H1 (cell line): Measurements from ENCODE around the gene TNNT3. TPM values are rescaled to one million over a fixed set of nuclear protein-coding genes. Genes with fewer than 3 reads are reported as not detected.

Experiments used
- CTCF ChIA-PET: fragments of 300-600 bp; sonication (Branson Sonifier 250); formaldehyde crosslinking; loops from one replicate; lab custom pipeline; 2021; ENCODE audit not compliant: partially characterized antibody; lab: Charles Lee
- POLR2A ChIA-PET: fragments of 300-600 bp; sonication (Branson Sonifier 250); formaldehyde crosslinking; loops from one replicate; lab custom pipeline; 2021; ENCODE audit warnings: inconsistent platforms; ENCODE audit not compliant: partially characterized antibody; lab: Charles Lee
- DNase-seq, 2 experiments: peaks; one replicate each; pipeline versions ENCODE4 v3.0.0 to v3.0.0-alpha.2; 2010 to 2022; ENCODE audit warnings: low spot score in 2 of 2, low read depth in 1 of 2, mixed read lengths in 1 of 2
- FAIRE-seq: peaks from 2 replicates; lab custom pipeline; 2011; peaks lifted over from hg19 to GRCh38; lab: Jason Lieb, UNC
- H2AFZ ChIP-seq: 2 replicates; pipeline ENCODE4 v1.8.1; 2012; ENCODE audit warnings: low read length, inconsistent platforms
- H2AK5ac ChIP-seq: 2 replicates; pipeline ENCODE4 v1.6.1; 2013; ENCODE audit warnings: low read depth, low read length
- H2BK120ac ChIP-seq: replicated peaks from 2 replicates; pipeline ENCODE3; 2013; ENCODE audit warnings: low read depth, low read length, inconsistent platforms
- H2BK12ac ChIP-seq: 2 replicates; pipeline ENCODE4 v1.6.1; 2013; ENCODE audit warnings: low read depth, low read length
- H2BK15ac ChIP-seq: 2 replicates; pipeline ENCODE4 v1.6.1; 2013; ENCODE audit warnings: low read length
- H2BK20ac ChIP-seq: 2 replicates; pipeline ENCODE4 v1.6.1; 2013; ENCODE audit warnings: low read length
- H2BK5ac ChIP-seq: 2 replicates; pipeline ENCODE4 v1.6.1; 2013; ENCODE audit warnings: low read depth, low read length
- H3K14ac ChIP-seq: 2 replicates; pipeline ENCODE4 v1.6.1; 2013; ENCODE audit warnings: inconsistent platforms; ENCODE audit not compliant: insufficient read length
- H3K18ac ChIP-seq: 2 replicates; pipeline ENCODE4 v1.6.1; 2013; ENCODE audit warnings: low read length; ENCODE audit errors: extremely low read depth
- H3K23ac ChIP-seq: 2 replicates; pipeline ENCODE4 v1.6.1; 2013; ENCODE audit warnings: inconsistent platforms; ENCODE audit not compliant: insufficient read length
- H3K23me2 ChIP-seq: 2 replicates; pipeline ENCODE4 v1.6.1; 2013; ENCODE audit warnings: low read depth, low read length
- H3K27ac ChIP-seq: 2 replicates; pipeline ENCODE4 v1.6.1; 2011; ENCODE audit warnings: low read depth, low read length, inconsistent platforms
- H3K27me3 ChIP-seq, 4 experiments: replicated peaks in 1 of 4; 1 replicate in 1 of 4; 2 replicates in 3 of 4; pipeline versions ENCODE4 v1.6.1 to v1.8.1; 2011 to 2013; ENCODE audit warnings: low read length in 3 of 4, mild to moderate bottlenecking in 3 of 4, inconsistent platforms in 2 of 4, mixed read lengths in 2 of 4, moderate library complexity in 1 of 4; ENCODE audit not compliant: control insufficient read depth in 3 of 4, insufficient read depth in 3 of 4; ENCODE audit errors: extremely low read depth in 1 of 4
- H3K36me3 ChIP-seq, 4 experiments: 2 replicates each; pipeline versions ENCODE4 v1.6.1 to v1.8.1; 2011 to 2013; ENCODE audit warnings: mild to moderate bottlenecking in 4 of 4, low read length in 3 of 4, moderate library complexity in 2 of 4, control low read depth in 1 of 4, inconsistent platforms in 1 of 4; ENCODE audit not compliant: insufficient read depth in 4 of 4, control insufficient read depth in 2 of 4
- H3K4ac ChIP-seq: replicated peaks from 2 replicates; pipeline ENCODE3; 2013; ENCODE audit warnings: low read length, low read depth, mixed read lengths, inconsistent platforms; ENCODE audit not compliant: insufficient read length
- H3K4me1 ChIP-seq, 4 experiments: replicated peaks in 1 of 4; 1 replicate in 1 of 4; 2 replicates in 3 of 4; pipeline versions ENCODE4 v1.6.1 to v1.8.1; 2011 to 2013; ENCODE audit warnings: low read length in 3 of 4, inconsistent platforms in 2 of 4, mixed read lengths in 1 of 4; ENCODE audit not compliant: insufficient read depth in 4 of 4, control insufficient read depth in 3 of 4
- H3K4me2 ChIP-seq, 2 experiments: 2 replicates each; pipeline versions ENCODE4 v1.6.1 to v1.8.1; 2011 to 2013; ENCODE audit warnings: low read depth in 2 of 2, low read length in 2 of 2, control low read depth in 1 of 2, inconsistent platforms in 1 of 2, mild to moderate bottlenecking in 1 of 2; ENCODE audit not compliant: insufficient read depth in 1 of 2
- H3K4me3 ChIP-seq, 4 experiments: fragments of 200-600, 300-600 bp in 1 of 4; sonication (generic), shearing (Covaris generic), sonication (Bioruptor Twin) in 1 of 4; 2 replicates each; pipeline versions ENCODE4 v1.5.1 to v1.8.1; 2011 to 2016; ENCODE audit warnings: low read length in 4 of 4, low read depth in 3 of 4, control low read depth in 2 of 4, inconsistent platforms in 2 of 4, mild to moderate bottlenecking in 2 of 4, mixed read lengths in 1 of 4, moderate library complexity in 1 of 4; ENCODE audit not compliant: insufficient read depth in 2 of 4; ENCODE audit errors: extremely low read depth in 1 of 4
- H3K56ac ChIP-seq: replicated peaks from 2 replicates; pipeline ENCODE3; 2013; ENCODE audit warnings: low read depth, mild to moderate bottlenecking, mixed read lengths, low read length, inconsistent platforms; ENCODE audit not compliant: insufficient read length
- H3K79me1 ChIP-seq: 2 replicates; pipeline ENCODE4 v1.6.1; 2013; ENCODE audit warnings: low read depth, low read length, control low read depth
- H3K79me2 ChIP-seq, 2 experiments: 2 replicates each; pipeline versions ENCODE4 v1.6.1 to v1.8.1; 2012 to 2013; ENCODE audit warnings: low read length in 2 of 2, mild to moderate bottlenecking in 2 of 2, inconsistent platforms in 1 of 2; ENCODE audit not compliant: insufficient read depth in 2 of 2, control insufficient read depth in 1 of 2
- H3K9ac ChIP-seq, 4 experiments: replicated peaks in 1 of 4; 1 replicate in 1 of 4; 2 replicates in 3 of 4; pipeline versions ENCODE4 v1.6.1 to v1.8.1; 2011 to 2013; ENCODE audit warnings: low read depth in 3 of 4, low read length in 3 of 4, control low read depth in 2 of 4, mild to moderate bottlenecking in 2 of 4, moderate library complexity in 2 of 4, inconsistent platforms in 1 of 4; ENCODE audit errors: extremely low read depth in 1 of 4
- H3K9me3 ChIP-seq, 2 experiments: 2 replicates each; pipeline versions ENCODE4 v1.6.1 to v1.8.1; 2012 to 2013; ENCODE audit warnings: mild to moderate bottlenecking in 2 of 2, moderate library complexity in 2 of 2, control low read depth in 1 of 2, inconsistent platforms in 1 of 2, low read depth in 1 of 2, low read length in 1 of 2, mixed read lengths in 1 of 2; ENCODE audit not compliant: insufficient read depth in 2 of 2
- H4K20me1 ChIP-seq, 2 experiments: replicated peaks in 1 of 2; 2 replicates each; pipeline versions ENCODE3 to v1.8.1; 2011 to 2013; ENCODE audit warnings: inconsistent platforms in 2 of 2, low read length in 2 of 2, mild to moderate bottlenecking in 1 of 2; ENCODE audit not compliant: insufficient read depth in 2 of 2, control insufficient read depth in 1 of 2
- H4K5ac ChIP-seq: 2 replicates; pipeline ENCODE4 v1.6.1; 2013; ENCODE audit warnings: low read length, low read depth, mixed read lengths, inconsistent platforms; ENCODE audit not compliant: insufficient read length
- H4K8ac ChIP-seq: 2 replicates; pipeline ENCODE4 v1.8.0; 2013; ENCODE audit warnings: mild to moderate bottlenecking, moderate library complexity, low read length, inconsistent platforms; ENCODE audit not compliant: insufficient read depth; ENCODE audit errors: extremely low read depth
- H4K91ac ChIP-seq: replicated peaks from 2 replicates; pipeline ENCODE3; 2013; ENCODE audit warnings: low read length, mixed read lengths, inconsistent platforms; ENCODE audit not compliant: insufficient read length
- EP300 ChIP-seq, 2 experiments: IDR thresholded peaks; 1 replicate in 1 of 2; 2 replicates in 1 of 2; pipeline ENCODE4 v1.6.1; 2011 to 2012; ENCODE audit warnings: low read depth in 2 of 2, low read length in 2 of 2, mild to moderate bottlenecking in 2 of 2, borderline replicate concordance in 1 of 2, inconsistent platforms in 1 of 2, moderate library complexity in 1 of 2
- GABPA ChIP-seq: IDR thresholded peaks from 2 replicates; pipeline ENCODE4 v1.6.1; 2011; ENCODE audit warnings: mild to moderate bottlenecking, low read length, moderate library complexity, borderline replicate concordance; ENCODE audit not compliant: insufficient read depth
- HDAC6 ChIP-seq: IDR thresholded peaks from one replicate; pipeline ENCODE4 v1.7.1; 2012; ENCODE audit warnings: low read depth, mild to moderate bottlenecking, inconsistent platforms, low read length, moderate library complexity
- KDM5A ChIP-seq: fragments of 200-600 bp; IDR thresholded peaks from 2 replicates; pipeline ENCODE4 v1.7.1; 2012; ENCODE audit warnings: mild to moderate bottlenecking, low read length, inconsistent platforms, mixed read lengths
- MAFK ChIP-seq: IDR thresholded peaks from 2 replicates; pipeline ENCODE4 v1.6.1; 2012; ENCODE audit warnings: low read depth, mild to moderate bottlenecking, improper control_type of control experiment, low read length
- NANOG ChIP-seq: IDR thresholded peaks from 2 replicates; pipeline ENCODE4 v1.6.1; 2011; ENCODE audit warnings: low read length, low read depth, mild to moderate bottlenecking, inconsistent platforms; ENCODE audit not compliant: insufficient read depth, poor library complexity, severe bottlenecking
- NRF1 ChIP-seq: IDR thresholded peaks from 2 replicates; pipeline ENCODE4 v1.6.1; 2011; ENCODE audit warnings: mild to moderate bottlenecking, low read depth, low read length, improper control_type of control experiment
- POLR2A ChIP-seq, 2 experiments: IDR thresholded peaks; 1 replicate in 1 of 2; 2 replicates in 1 of 2; pipeline ENCODE4 v1.6.1; 2011; ENCODE audit warnings: low read depth in 2 of 2, low read length in 2 of 2, mild to moderate bottlenecking in 2 of 2; ENCODE audit errors: control extremely low read depth in 1 of 2
- RFX5 ChIP-seq: IDR thresholded peaks from 2 replicates; pipeline ENCODE4 v1.6.1; 2011; ENCODE audit warnings: low read depth, low read length, improper control_type of control experiment, borderline replicate concordance
- TEAD4 ChIP-seq: IDR thresholded peaks from 2 replicates; pipeline ENCODE4 v1.6.1; 2012; ENCODE audit warnings: low read depth, low read length, inconsistent platforms, mixed read lengths
- ZNF274 ChIP-seq: IDR thresholded peaks from 2 replicates; pipeline ENCODE4 v1.7.0; 2012; ENCODE audit warnings: low read length, borderline replicate concordance; ENCODE audit errors: extremely low read depth
- WGBS, 2 experiments: shearing (Covaris generic) in 1 of 2; methylation state at CpG; one replicate each; pipeline versions ENCODE4 v1.1.6 to v1.1.7; 2013 to 2015; ENCODE audit warnings: low lambda C conversion rate in 2 of 2, mixed read lengths in 2 of 2, inconsistent platforms in 1 of 2, low coverage in 1 of 2, missing lambda C conversion rate in 1 of 2; ENCODE audit not compliant: insufficient replicate concordance in 2 of 2, insufficient coverage in 1 of 2, insufficient read length in 1 of 2; ENCODE audit errors: extremely low coverage in 1 of 2, missing lambda C conversion rate in 1 of 2; 5-methylcytosine and 5-hydroxymethylcytosine counted together
- long read RNA-seq, 2 experiments: library from RNA in 1 of 2; library from capped mRNA in 1 of 2; stranded (forward); transcript quantifications; one replicate each; pipeline ENCODE4 v2.0.0, GENCODE V29; 2021; ENCODE audit warnings: inconsistent platforms in 1 of 2
- polyA minus RNA-seq, 3 experiments: library from RNA; depleted of rRNA, polyadenylated mRNA; stranded (reverse); fragments of >200 nt; gene quantifications; 1 replicate in 2 of 3; 2 replicates in 1 of 3; pipeline ENCODE4 v1.2.3, GENCODE V29; 2011
- polyA plus RNA-seq, 7 experiments: library from polyadenylated mRNA; depleted of rRNA in 3 of 7; stranded (reverse) in 5 of 7; unstranded in 2 of 7; fragments of >200 nt in 5 of 7; fragments of 200-250 nt in 2 of 7; gene quantifications; 1 replicate in 5 of 7; 2 replicates in 1 of 7; 4 replicates in 1 of 7; pipeline versions ENCODE4 v1.2.1 to v1.2.3, GENCODE V29; 2011 to 2013; ENCODE audit warnings: missing spikeins in 2 of 7, mixed read lengths in 2 of 7
- total RNA-seq: library from RNA; stranded (reverse); fragmentation: NEBNext Ultra II Directional; extraction: Animal tissue kit (Norgen Biotek cat#: 25700); gene quantifications from 2 replicates; pipeline ENCODE4 v1.2.1, GENCODE V29; 2021

Gene TNNT3
- total RNA-seq = not detected in 2 replicates
- not detected in 2 replicates for polyA plus RNA-seq (2011; rRNA removed)
- polyA plus RNA-seq (2011; cell fraction: cytosol; rRNA removed) = not detected
- not detected for polyA plus RNA-seq (2011; cell fraction: nucleus; rRNA removed)
- polyA plus RNA-seq (2012, experiment 1 of 2) = not detected in 4 replicates
- not detected for polyA plus RNA-seq (2012, experiment 2 of 2)
- polyA plus RNA-seq (2013, experiment 1 of 2) = 0.14 TPM
- polyA plus RNA-seq (2013, experiment 2 of 2) = not detected
- not detected in 2 replicates for polyA minus RNA-seq (2011; rRNA and poly(A)+ RNA removed)
- not detected for polyA minus RNA-seq (2011; cell fraction: cytosol; rRNA and poly(A)+ RNA removed)
- not detected for polyA minus RNA-seq (2011; cell fraction: nucleus; rRNA and poly(A)+ RNA removed)
- long read RNA-seq, experiment 1 = 0 reads
- long read RNA-seq, experiment 2 = 0 reads

- H3K4me1 ChIP-seq = peaks cover 0 to 3% (median 3%) of the 10 kb centered on the region in 4 experiments; a peak in 4 of 7 replicates
- POLR2A ChIA-PET = no interaction called here
- no peak for DNase-seq
- H2BK20ac ChIP-seq = no peak within 1 kb of the TSS
- H2BK5ac ChIP-seq = no peak within 1 kb of the TSS
- no peak within 1 kb of the TSS for H3K23ac ChIP-seq
- no peaks in the 10 kb centered on the region for H3K79me2 ChIP-seq
- no peaks in the 10 kb centered on the region for H3K27me3 ChIP-seq
- CTCF ChIA-PET = interaction anchor here (0.6 to 4.4 kb wide), 12 partner anchors 11 to 245 kb away, joined by 3 to 47 read pairs (median 4); partner anchors contain the start of gene PRR33
- H3K4me3 ChIP-seq = no peak within 1 kb of the TSS
- H3K27ac ChIP-seq = no peak within 1 kb of the TSS
- no peak within 1 kb of the TSS for H2BK12ac ChIP-seq
- no peak within 1 kb of the TSS for H4K5ac ChIP-seq
- H2AK5ac ChIP-seq = no peak within 1 kb of the TSS
- no peak within 1 kb of the TSS for H4K8ac ChIP-seq
- H3K9me3 ChIP-seq = no peaks in the 10 kb centered on the region
- no peak within 1 kb of the TSS for H3K4me2 ChIP-seq
- H2BK120ac ChIP-seq = no peak within 1 kb of the TSS
- no peaks in the 10 kb centered on the region for H3K79me1 ChIP-seq
- peaks cover 0 to 2% of the 10 kb centered on the region in 2 experiments for H4K20me1 ChIP-seq
- no peak within 1 kb of the TSS for H3K9ac ChIP-seq
- no peak within 1 kb of the TSS for H3K4ac ChIP-seq
- no peak within 1 kb of the TSS for H3K56ac ChIP-seq
- H2AFZ ChIP-seq = no peak within 1 kb of the TSS
- WGBS, 2 experiments = 90% methylated on average over 27 of the region's 31 CpGs; no CpG with 5 or more reads in 1 of the 2 experiments
- FAIRE-seq = no peak
- no peak within 1 kb of the TSS for H3K14ac ChIP-seq
- H2BK15ac ChIP-seq = no peak within 1 kb of the TSS
- H3K36me3 ChIP-seq = no peaks in the 10 kb centered on the region
- no peak within 1 kb of the TSS for H4K91ac ChIP-seq
- H3K18ac ChIP-seq = no peak within 1 kb of the TSS
- peaks cover 5% of the 10 kb centered on the region; the same call in 1 of the 2 replicates for H3K23me2 ChIP-seq
- no peak for TF ChIP-seq GABPA
- no peak for TF ChIP-seq ZNF274
- TF ChIP-seq TEAD4 = no peak
- no peak for TF ChIP-seq NANOG
- TF ChIP-seq EP300 (IDR thresholded peaks at IDR 0.05; ENCODE audit: borderline replicate concordance in 1 of 2, low read depth in 2 of 2, low read length in 2 of 2) = no peak
- no peak for TF ChIP-seq POLR2A (IDR thresholded peaks at IDR 0.05; ENCODE audit: control extremely low read depth in 1 of 2, low read depth in 2 of 2, low read length in 2 of 2)
- no peak for TF ChIP-seq KDM5A
- TF ChIP-seq NRF1 = no peak
- TF ChIP-seq RFX5 = no peak
- no peak for TF ChIP-seq HDAC6
- TF ChIP-seq MAFK = no peak
Observed at GRCh38 chr11:1919391-1920127, at the start of gene TNNT3. TSS of gene TNNT3 (plus strand) at chr11:1919703. CDS start at chr11:1922875, 3,172 bp downstream.
